Fibroblast of lung (primary cell): Measurements from ENCODE around the gene CTDNEP1. TPM values are rescaled to one million over a fixed set of nuclear protein-coding genes. Genes with fewer than 3 reads are reported as not detected.

Experiments used
- DNase-seq, 2 donors: peaks; one replicate each; pipeline versions ENCODE4 v3.0.0 to v3.0.0-alpha.2; 2010; ENCODE audit warnings: low read depth in 2 of 2
- H2AFZ ChIP-seq: 2 replicates; pipeline ENCODE4 v1.5.1; 2012; ENCODE audit warnings: low read length, control low read depth, inconsistent platforms
- H3K27ac ChIP-seq: 2 replicates; pipeline ENCODE4 v1.5.1; 2011; ENCODE audit warnings: low read length, control low read depth; ENCODE audit not compliant: insufficient read depth
- H3K27me3 ChIP-seq: 2 replicates; pipeline ENCODE4 v1.5.1; 2011; ENCODE audit warnings: mild to moderate bottlenecking, low read length; ENCODE audit not compliant: control insufficient read depth, insufficient read depth
- H3K36me3 ChIP-seq: 2 replicates; pipeline ENCODE4 v1.5.1; 2011; ENCODE audit warnings: low read length; ENCODE audit not compliant: control insufficient read depth, insufficient read depth
- H3K4me1 ChIP-seq: 2 replicates; pipeline ENCODE4 v1.5.1; 2011; ENCODE audit warnings: low read length; ENCODE audit not compliant: control insufficient read depth, insufficient read depth; ENCODE audit errors: extremely low read depth
- H3K4me2 ChIP-seq: 2 replicates; pipeline ENCODE4 v1.5.1; 2011; ENCODE audit warnings: low read length, control low read depth; ENCODE audit not compliant: insufficient read depth; ENCODE audit errors: extremely low read depth
- H3K4me3 ChIP-seq, 4 experiments: fragments of 200-600 bp in 1 of 4; sonication (generic) in 1 of 4; replicated peaks in 1 of 4; 2 replicates each; pipeline ENCODE4 v1.5.1; 2011 to 2016; ENCODE audit warnings: low read length in 4 of 4, low read depth in 3 of 4, mild to moderate bottlenecking in 3 of 4, control low read depth in 2 of 4, inconsistent platforms in 1 of 4, mixed read lengths in 1 of 4; ENCODE audit not compliant: insufficient read depth in 1 of 4; ENCODE audit errors: control extremely low read depth in 1 of 4
- H3K79me2 ChIP-seq: 2 replicates; pipeline ENCODE4 v1.5.1; 2012; ENCODE audit warnings: mild to moderate bottlenecking, low read length, inconsistent platforms; ENCODE audit not compliant: control insufficient read depth, insufficient read depth
- H3K9ac ChIP-seq: 2 replicates; pipeline ENCODE4 v1.5.1; 2011; ENCODE audit warnings: mild to moderate bottlenecking, low read length, control low read depth; ENCODE audit not compliant: insufficient read depth
- H3K9me3 ChIP-seq: 2 replicates; pipeline ENCODE4 v1.5.1; 2012; ENCODE audit warnings: low read depth, low read length; ENCODE audit not compliant: control insufficient read depth, insufficient read depth
- H4K20me1 ChIP-seq: 2 replicates; pipeline ENCODE4 v1.5.1; 2011; ENCODE audit warnings: low read length; ENCODE audit not compliant: control insufficient read depth, insufficient read depth; ENCODE audit errors: extremely low read depth
- CTCF ChIP-seq, 2 donors: IDR thresholded peaks in 1 of 2; conservative IDR thresholded peaks in 1 of 2; 1 replicate in 1 of 2; 2 replicates in 1 of 2; pipeline ENCODE4 v1.5.1; 2011 to 2012; ENCODE audit warnings: low read length in 2 of 2, control low read depth in 1 of 2, inconsistent platforms in 1 of 2, low read depth in 1 of 2, mild to moderate bottlenecking in 1 of 2
- EZH2 ChIP-seq: IDR thresholded peaks from 2 replicates; pipeline ENCODE4 v1.5.1; 2012; ENCODE audit warnings: low read length, control low read depth, mild to moderate bottlenecking; ENCODE audit errors: missing control alignments
- polyA plus RNA-seq, 2 donors: library from polyadenylated mRNA; depleted of rRNA in 1 of 2; stranded (reverse) in 1 of 2; unstranded in 1 of 2; fragments of >200 nt; gene quantifications; 2 replicates each; pipeline ENCODE4 v1.2.1, GENCODE V29; 2011 to 2012; ENCODE audit warnings: missing spikeins in 1 of 2
- total RNA-seq: library from RNA; depleted of rRNA; stranded (reverse); fragments of >200 nt; gene quantifications from 2 replicates; pipeline ENCODE4 v1.2.1, GENCODE V29; 2014

Gene CTDNEP1
- total and polyA plus RNA-seq, 2 donors (not counting 1 experiment from before 2014, with no cell fraction given) = 40.5 to 134 TPM

- H3K36me3 ChIP-seq = peaks cover 1% of the 10 kb centered on the region
- no peak overlapping the region for H3K4me3 ChIP-seq
Measured at GRCh38 chr17:7254511-7254910, 3.0 kb upstream of the CTDNEP1 start.

GRCh38 chr17:7253082-7253481 lies 1.5 kb upstream of the CTDNEP1 start:
- Histone ChIP-seq H3K9ac (peak overlapping the region; percentile 96), H3K4me3 (peak overlapping the region; percentile 72 to 96 (median 89)), H3K79me2 (peaks cover 43% of the 10 kb centered on the region), H3K9me3 (no peaks in the 10 kb centered on the region), H3K4me1 (peaks cover 7% of the 10 kb centered on the region), H3K4me2 (peak overlapping the region; percentile 90), H3K27me3 (no peaks in the 10 kb centered on the region), H4K20me1 (no peaks in the 10 kb centered on the region), H3K36me3 (peaks cover 1% of the 10 kb centered on the region), H3K27ac (peak overlapping the region; percentile 99), H2AFZ (no peak overlapping the region)
- DNase-seq = no peak
- TF ChIP-seq CTCF (conservative IDR thresholded peaks at IDR 0.05 in 1 of 2, IDR thresholded peaks at IDR 0.05 in 1 of 2; ENCODE audit: low read depth in 1 of 2, low read length in 2 of 2) (no peak), EZH2 (no peak)

More at GRCh38 chr17:7254511-7254910, 3.0 kb upstream of the CTDNEP1 start:
- TF ChIP-seq CTCF (conservative IDR thresholded peaks at IDR 0.05 in 1 of 2, IDR thresholded peaks at IDR 0.05 in 1 of 2; ENCODE audit: low read depth in 1 of 2, low read length in 2 of 2) (no peak), EZH2 (no peak)
- no peak for DNase-seq
- Histone ChIP-seq H2AFZ (no peak overlapping the region), H3K4me2 (no peak overlapping the region), H3K4me1 (peaks cover 3% of the 10 kb centered on the region), H3K79me2 (peaks cover 28% of the 10 kb centered on the region), H3K9me3 (no peaks in the 10 kb centered on the region), H3K27ac (no peak overlapping the region), H3K9ac (no peak overlapping the region), H3K27me3 (no peaks in the 10 kb centered on the region), H4K20me1 (no peaks in the 10 kb centered on the region)

GRCh38 chr17:7252176-7253043 lies 876 bp upstream of the CTDNEP1 start, which contains the start of gene ELP5:
Gene ELP5 (plus strand): TSS chr17:7252215. CDS start chr17:7252551, 336 bp downstream.
- Histone ChIP-seq H2AFZ (peak within 1 kb of the TSS; percentile 82), H3K4me2 (peak within 1 kb of the TSS; percentile 90), H3K9me3 (no peaks in the 10 kb centered on the region), H3K9ac (peak within 1 kb of the TSS; percentile 96), H4K20me1 (no peaks in the 10 kb centered on the region), H3K27ac (peak within 1 kb of the TSS; percentile 99), H3K36me3 (peaks cover 1% of the 10 kb centered on the region), H3K4me1 (peaks cover 7% of the 10 kb centered on the region), H3K27me3 (no peaks in the 10 kb centered on the region), H3K79me2 (peaks cover 49% of the 10 kb centered on the region), H3K4me3 (peak within 1 kb of the TSS; percentile 72 to 96 (median 90))
- TF ChIP-seq EZH2 = no peak
- no peak for TF ChIP-seq CTCF (conservative IDR thresholded peaks at IDR 0.05 in 1 of 2, IDR thresholded peaks at IDR 0.05 in 1 of 2; ENCODE audit: low read depth in 1 of 2, low read length in 2 of 2)
- peak; percentile 94 to 96 for DNase-seq
